B cell (primary cell): Measurements from ENCODE around the gene PHACTR1. TPM values are rescaled to one million over a fixed set of nuclear protein-coding genes. Genes with fewer than 3 reads are reported as not detected.

Source experiments
- ATAC-seq: fragments of 200-7000 bp; cut with Tn5 transposase; one replicate; pipeline ENCODE4 v1.10.0; 2021; ENCODE audit warnings: low read depth, mild to moderate bottlenecking, moderate number of reproducible peaks, moderate library complexity
- CTCF ChIA-PET: fragments of 350-600 bp; sonication (Branson Sonifier 250); formaldehyde crosslinking; loops from one replicate; lab custom pipeline; 2021; ENCODE audit warnings: antibody characterized with exemption, inconsistent platforms; lab: Charles Lee
- POLR2A ChIA-PET: fragments of 350-600 bp; sonication (Branson Sonifier 250); formaldehyde crosslinking; loops from one replicate; lab custom pipeline; 2021; ENCODE audit warnings: antibody characterized with exemption; lab: Charles Lee
- DNase-seq: peaks from one replicate; pipeline ENCODE4 v3.0.0; 2013
- H2AFZ ChIP-seq: 2 replicates; pipeline ENCODE4 v1.6.1; 2012; ENCODE audit warnings: mild to moderate bottlenecking, low read depth, low read length; ENCODE audit not compliant: insufficient read depth, poor library complexity, severe bottlenecking
- H3K27ac ChIP-seq, 2 donors: 1 replicate in 1 of 2; 2 replicates in 1 of 2; pipeline ENCODE4 v1.5.1; 2012 to 2013; ENCODE audit warnings: low read length in 2 of 2, mild to moderate bottlenecking in 2 of 2, moderate library complexity in 1 of 2
- H3K27me3 ChIP-seq, 4 experiments: fragments of 200-600 bp in 1 of 4; sonication (generic) in 1 of 4; replicated peaks in 1 of 4; 1 replicate in 2 of 4; 2 replicates in 2 of 4; pipeline versions ENCODE4 v1.6.1 to v1.7.0; 2013 to 2016; ENCODE audit warnings: low read length in 3 of 4, mild to moderate bottlenecking in 2 of 4, mixed read lengths in 1 of 4, moderate library complexity in 1 of 4; ENCODE audit not compliant: insufficient read depth in 4 of 4, control insufficient read depth in 3 of 4; ENCODE audit errors: control extremely low read depth in 1 of 4
- H3K36me3 ChIP-seq, 2 experiments: replicated peaks in 1 of 2; 1 replicate in 1 of 2; 2 replicates in 1 of 2; pipeline versions ENCODE4 v1.6.1 to v1.7.1; 2013; ENCODE audit warnings: low read length in 1 of 2; ENCODE audit not compliant: insufficient read depth in 2 of 2, control insufficient read depth in 1 of 2; ENCODE audit errors: control extremely low read depth in 1 of 2, extremely low read depth in 1 of 2
- H3K4me1 ChIP-seq, 2 donors: fragments of 200-600 bp in 1 of 2; sonication (generic) in 1 of 2; 1 replicate in 1 of 2; 2 replicates in 1 of 2; pipeline versions ENCODE4 v1.5.1 to v1.6.1; 2013 to 2017; ENCODE audit warnings: low read length in 2 of 2; ENCODE audit not compliant: control insufficient read depth in 2 of 2, insufficient read depth in 2 of 2
- H3K4me2 ChIP-seq: replicated peaks from 2 replicates; pipeline ENCODE3; 2012; ENCODE audit warnings: mild to moderate bottlenecking, low read depth, low read length; ENCODE audit not compliant: poor library complexity, severe bottlenecking
- H3K4me3 ChIP-seq, 5 experiments: fragments of 200-600 bp in 1 of 5; sonication (generic) in 1 of 5; 1 replicate in 3 of 5; 2 replicates in 2 of 5; pipeline versions ENCODE4 v1.5.1 to v1.7.0; 2011 to 2016; ENCODE audit warnings: low read length in 4 of 5, mild to moderate bottlenecking in 4 of 5, low read depth in 2 of 5, control low read depth in 1 of 5, moderate library complexity in 1 of 5; ENCODE audit not compliant: insufficient read depth in 1 of 5; ENCODE audit errors: control extremely low read depth in 1 of 5, extremely low read depth in 1 of 5
- H3K79me2 ChIP-seq: fragments of 200-600 bp; sonication (generic); one replicate; pipeline ENCODE4 v1.6.0; 2016; ENCODE audit warnings: low read length; ENCODE audit not compliant: control insufficient read depth, insufficient read depth
- H3K9ac ChIP-seq: fragments of 200-600 bp; sonication (generic); 2 replicates; pipeline ENCODE4 v1.6.1; 2017; ENCODE audit warnings: mild to moderate bottlenecking, low read length, moderate library complexity
- H3K9me3 ChIP-seq, 3 donors: one replicate each; pipeline versions ENCODE4 v1.6.1 to v1.7.1; 2013; ENCODE audit warnings: low read length in 2 of 3; ENCODE audit not compliant: control insufficient read depth in 2 of 3, insufficient read depth in 1 of 3; ENCODE audit errors: control extremely low read depth in 1 of 3
- H4K20me1 ChIP-seq: 2 replicates; pipeline ENCODE4 v1.6.0; 2012; ENCODE audit warnings: mild to moderate bottlenecking, low read length; ENCODE audit not compliant: insufficient read depth, control insufficient read depth, poor library complexity, severe bottlenecking
- H3K27ac Mint-ChIP-seq: one replicate; pipeline ENCODE4 v1.8.0; 2021; ENCODE audit warnings: mixed read lengths
- H3K27me3 Mint-ChIP-seq: one replicate; pipeline ENCODE4 v1.8.0; 2021; ENCODE audit warnings: mixed read lengths
- H3K4me1 Mint-ChIP-seq: one replicate; pipeline ENCODE4 v1.8.0; 2021; ENCODE audit warnings: mixed read lengths
- H3K4me3 Mint-ChIP-seq: one replicate; pipeline ENCODE4 v1.8.0; 2021; ENCODE audit warnings: mixed read lengths
- H3K9me3 Mint-ChIP-seq: one replicate; pipeline ENCODE4 v1.8.0; 2022; ENCODE audit warnings: mixed read lengths; ENCODE audit not compliant: insufficient read depth
- EZH2 ChIP-seq: IDR thresholded peaks from 2 replicates; pipeline ENCODE4 v1.6.1; 2012; ENCODE audit warnings: borderline replicate concordance, low read depth, mild to moderate bottlenecking, moderate library complexity, low read length; ENCODE audit not compliant: insufficient read depth, poor library complexity, severe bottlenecking
- WGBS: methylation state at CpG from one replicate; pipeline ENCODE4 v1.1.5; 2013; ENCODE audit warnings: missing lambda C conversion rate; ENCODE audit not compliant: insufficient coverage; 5-methylcytosine and 5-hydroxymethylcytosine counted together
- intact Hi-C: fragments of 100-400 bp; cut with micrococcal nuclease; formaldehyde crosslinking; loops from one replicate; pipeline ENCODE4 v1.10.0; 2022
- polyA plus RNA-seq: library from polyadenylated mRNA; depleted of rRNA; stranded (reverse); fragments of >200 nt; gene quantifications from 2 replicates; pipeline ENCODE4 v1.2.3, GENCODE V29; 2012
- total RNA-seq, 2 donors: library from RNA; stranded (reverse); fragments of 120-200 nt in 1 of 2; gene quantifications; 1 replicate in 1 of 2; 2 replicates in 1 of 2; pipeline versions ENCODE4 v1.2.3 to v1.2.4, GENCODE V29; 2013 to 2022
- TF ChIP-seq, protein P1 (sequence below): fragments of 200-600 bp; IDR thresholded peaks from one replicate; pipeline ENCODE4 v1.8.0; 2022; ENCODE audit warnings: antibody characterized with exemption, mild to moderate bottlenecking

The PHACTR1 gene
- total and polyA plus RNA-seq, 2 donors (not counting 1 experiment from before 2014, with no cell fraction given): 30.2 to 129 TPM

DNA sequence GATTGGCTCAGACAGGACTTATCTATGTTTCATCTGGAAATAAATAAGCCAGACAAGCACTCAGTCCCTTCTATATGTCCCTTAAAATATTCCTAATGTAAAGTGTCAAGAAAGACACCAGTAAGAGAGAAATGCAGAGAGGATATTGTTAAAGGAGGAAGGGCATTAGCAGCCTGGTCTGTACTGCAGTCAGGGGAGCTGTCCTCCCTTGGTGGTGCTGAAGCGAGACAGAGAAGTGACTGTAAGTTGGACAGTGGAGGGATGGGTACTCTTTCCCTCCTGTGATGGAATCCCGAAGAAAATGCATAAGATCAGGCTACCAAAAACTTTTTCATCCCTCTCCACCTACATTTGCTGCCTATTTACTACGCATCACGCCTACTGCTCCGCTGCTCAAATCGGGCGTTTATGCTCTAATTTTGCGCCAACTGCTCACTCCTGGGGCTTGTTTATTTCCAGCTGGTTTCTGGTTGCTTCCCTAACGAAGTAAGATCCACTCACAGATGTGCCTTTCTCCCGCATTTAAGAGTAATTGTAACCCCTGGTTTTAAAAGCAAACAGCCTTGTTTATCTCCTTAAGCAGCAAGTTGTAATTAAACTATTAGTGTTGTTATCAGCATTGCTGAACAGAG, 35.2 kb downstream of the PHACTR1 start:
- Histone ChIP-seq H3K9me3 (peaks cover 0 to 14% (median 0%) of the 10 kb centered on the region in 3 donors), H3K27me3 (peaks cover 0 to 37% (median 18%) of the 10 kb centered on the region in 4 experiments), H3K4me2 (no peak overlapping the region), H3K36me3 (no peaks in the 10 kb centered on the region), H4K20me1 (no peaks in the 10 kb centered on the region), H3K4me1 (peaks cover 0 to 9% of the 10 kb centered on the region in 2 donors), H2AFZ (no peak overlapping the region), H3K4me3 (no peak overlapping the region), H3K27ac (no peak overlapping the region), H3K9ac (no peak overlapping the region), H3K79me2 (no peaks in the 10 kb centered on the region)
- Mint-ChIP-seq H3K4me3 (no peak overlapping the region), H3K27ac (no peak overlapping the region), H3K27me3 (peaks cover 57% of the 10 kb centered on the region), H3K9me3 (peaks cover 2% of the 10 kb centered on the region), H3K4me1 (peaks cover 7% of the 10 kb centered on the region)
- POLR2A ChIA-PET: no interaction called here
- 52% methylated on average over 7 of the region's 10 CpGs for WGBS
- intact Hi-C loops: no loop called here
- TF ChIP-seq EZH2: no peak
- TF ChIP-seq, protein P1, sequence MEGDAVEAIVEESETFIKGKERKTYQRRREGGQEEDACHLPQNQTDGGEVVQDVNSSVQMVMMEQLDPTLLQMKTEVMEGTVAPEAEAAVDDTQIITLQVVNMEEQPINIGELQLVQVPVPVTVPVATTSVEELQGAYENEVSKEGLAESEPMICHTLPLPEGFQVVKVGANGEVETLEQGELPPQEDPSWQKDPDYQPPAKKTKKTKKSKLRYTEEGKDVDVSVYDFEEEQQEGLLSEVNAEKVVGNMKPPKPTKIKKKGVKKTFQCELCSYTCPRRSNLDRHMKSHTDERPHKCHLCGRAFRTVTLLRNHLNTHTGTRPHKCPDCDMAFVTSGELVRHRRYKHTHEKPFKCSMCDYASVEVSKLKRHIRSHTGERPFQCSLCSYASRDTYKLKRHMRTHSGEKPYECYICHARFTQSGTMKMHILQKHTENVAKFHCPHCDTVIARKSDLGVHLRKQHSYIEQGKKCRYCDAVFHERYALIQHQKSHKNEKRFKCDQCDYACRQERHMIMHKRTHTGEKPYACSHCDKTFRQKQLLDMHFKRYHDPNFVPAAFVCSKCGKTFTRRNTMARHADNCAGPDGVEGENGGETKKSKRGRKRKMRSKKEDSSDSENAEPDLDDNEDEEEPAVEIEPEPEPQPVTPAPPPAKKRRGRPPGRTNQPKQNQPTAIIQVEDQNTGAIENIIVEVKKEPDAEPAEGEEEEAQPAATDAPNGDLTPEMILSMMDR: no peak
- CTCF ChIA-PET: no interaction called here
- ATAC-seq (no peak), DNase-seq (peak; percentile 4)

DNA sequence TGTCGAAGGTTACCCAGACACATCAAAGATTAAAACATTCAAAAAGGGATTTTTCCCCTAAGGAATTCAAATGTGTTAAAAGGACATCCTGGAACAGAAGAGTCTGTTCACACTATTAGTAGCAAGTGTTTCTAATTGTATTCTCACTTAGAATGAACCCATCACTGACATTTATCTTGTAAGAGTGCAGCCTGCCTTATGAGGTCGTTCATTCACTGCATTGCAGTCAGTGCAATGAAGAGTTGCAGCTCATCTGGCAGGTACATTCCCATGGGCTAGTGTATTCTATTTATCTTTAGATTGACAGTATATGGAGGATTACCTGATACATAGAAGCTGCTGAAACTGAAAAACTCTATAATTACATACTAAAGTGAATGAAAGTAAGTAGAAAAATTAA, 36.5 kb downstream of the PHACTR1 start:
- H3K79me2 ChIP-seq: no peaks in the 10 kb centered on the region
- H3K9me3 ChIP-seq: peaks cover 0 to 14% (median 0%) of the 10 kb centered on the region in 3 donors
- H3K4me3 Mint-ChIP-seq: no peak overlapping the region
- no peak overlapping the region for H3K27ac Mint-ChIP-seq
- peaks cover 57% of the 10 kb centered on the region for H3K27me3 Mint-ChIP-seq
- H3K27ac ChIP-seq: no peak overlapping the region
- no peak for ATAC-seq
- peaks cover 0 to 30% (median 14%) of the 10 kb centered on the region in 4 experiments for H3K27me3 ChIP-seq
- peaks cover 0 to 9% of the 10 kb centered on the region in 2 donors for H3K4me1 ChIP-seq
- ChIA-PET CTCF (no interaction called here), POLR2A (no interaction called here)
- H3K4me3 ChIP-seq: no peak overlapping the region
- no peak overlapping the region for H3K9ac ChIP-seq
- H2AFZ ChIP-seq: no peak overlapping the region
- intact Hi-C loops: no loop called here
- H3K9me3 Mint-ChIP-seq: peaks cover 2% of the 10 kb centered on the region
- H3K4me1 Mint-ChIP-seq: peaks cover 7% of the 10 kb centered on the region
- no peak overlapping the region for H3K4me2 ChIP-seq
- no peaks in the 10 kb centered on the region for H4K20me1 ChIP-seq
- WGBS: no CpG with 5 or more reads among the region's 2 CpGs
- no peak for DNase-seq
- TF ChIP-seq, protein P1: no peak
- TF ChIP-seq EZH2: no peak
- no peaks in the 10 kb centered on the region for H3K36me3 ChIP-seq
